Hepatocyte (in vitro differentiated cells): ENCODE results near the gene ZAP70.

Experiments used
- EZH2 ChIP-seq: fragments of 200-600 bp; sonication (generic); IDR thresholded peaks from 2 replicates; pipeline ENCODE4 v1.6.1; 2016; ENCODE audit warnings: antibody characterized with exemption, mild to moderate bottlenecking, borderline replicate concordance
- EZH2phosphoT487 ChIP-seq: fragments of 200-600 bp; sonication (generic); IDR thresholded peaks from one replicate; pipeline ENCODE4 v1.6.1; 2018; ENCODE audit warnings: antibody characterized with exemption, mild to moderate bottlenecking, low read depth, moderate library complexity; ENCODE audit not compliant: unreplicated experiment, severe bottlenecking
- TF ChIP-seq, protein P1 (sequence below): fragments of 200-600 bp; sonication (generic); IDR thresholded peaks from 2 replicates; pipeline ENCODE4 v1.5.1; 2016; ENCODE audit warnings: antibody characterized with exemption, mild to moderate bottlenecking; ENCODE audit not compliant: poor library complexity

DNA sequence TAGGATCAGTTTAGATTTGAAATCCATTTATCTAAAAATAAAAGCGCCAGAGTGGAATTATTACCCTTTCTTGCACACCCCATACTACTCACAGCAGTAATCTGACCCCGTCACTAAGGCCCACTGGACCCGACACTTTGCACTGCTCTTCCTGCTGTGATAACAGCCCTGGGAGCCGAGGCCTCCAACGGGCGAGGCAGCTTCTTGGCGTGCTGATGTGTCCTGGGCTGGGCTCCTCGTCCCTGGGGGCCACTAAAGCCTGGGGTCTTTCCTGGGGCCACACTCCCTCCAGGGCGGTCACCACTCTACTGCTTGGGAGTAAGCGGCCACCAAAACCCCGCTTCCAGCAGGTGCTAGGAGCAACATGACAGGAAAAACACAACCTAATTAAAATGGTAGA lies 61.7 kb downstream of the ZAP70 start:
- TF ChIP-seq, protein P1, sequence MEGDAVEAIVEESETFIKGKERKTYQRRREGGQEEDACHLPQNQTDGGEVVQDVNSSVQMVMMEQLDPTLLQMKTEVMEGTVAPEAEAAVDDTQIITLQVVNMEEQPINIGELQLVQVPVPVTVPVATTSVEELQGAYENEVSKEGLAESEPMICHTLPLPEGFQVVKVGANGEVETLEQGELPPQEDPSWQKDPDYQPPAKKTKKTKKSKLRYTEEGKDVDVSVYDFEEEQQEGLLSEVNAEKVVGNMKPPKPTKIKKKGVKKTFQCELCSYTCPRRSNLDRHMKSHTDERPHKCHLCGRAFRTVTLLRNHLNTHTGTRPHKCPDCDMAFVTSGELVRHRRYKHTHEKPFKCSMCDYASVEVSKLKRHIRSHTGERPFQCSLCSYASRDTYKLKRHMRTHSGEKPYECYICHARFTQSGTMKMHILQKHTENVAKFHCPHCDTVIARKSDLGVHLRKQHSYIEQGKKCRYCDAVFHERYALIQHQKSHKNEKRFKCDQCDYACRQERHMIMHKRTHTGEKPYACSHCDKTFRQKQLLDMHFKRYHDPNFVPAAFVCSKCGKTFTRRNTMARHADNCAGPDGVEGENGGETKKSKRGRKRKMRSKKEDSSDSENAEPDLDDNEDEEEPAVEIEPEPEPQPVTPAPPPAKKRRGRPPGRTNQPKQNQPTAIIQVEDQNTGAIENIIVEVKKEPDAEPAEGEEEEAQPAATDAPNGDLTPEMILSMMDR = no peak
- TF ChIP-seq EZH2 (no peak), EZH2phosphoT487 (no peak)
